ENCODE data around the gene PRKN.

- TF ChIP-seq EZH2 (IDR thresholded peaks at IDR 0.05; ENCODE audit: insufficient read depth, poor library complexity, severe bottlenecking) (no peak), EZH2phosphoT487 (IDR thresholded peaks at IDR 0.05; ENCODE audit: insufficient read depth, low read depth) (no peak)
Measured at GRCh38 chr6:161338015-161338414, 1389.6 kb downstream of the PRKN start.
